Activated CD4-positive, alpha-beta T cell treated with anti-CD3 and anti-CD28 coated beads, Interleukin-2, Interleukin-4, amounts not matched to agents 100 ng/mL and 50 ng/mL, durations not matched to agents 16 hours and 8 hours (primary cell): Measurements from ENCODE around the gene PIEZO2.
"Not testable (repeated sequence)": the region's sequence is repeated elsewhere in the genome, so short reads cannot be mapped to it uniquely, and the experiment has no call there.

ENCODE experiments used
- DNase-seq: peaks from one replicate; pipeline ENCODE4 v3.0.0-alpha.2; 2020; ENCODE audit warnings: low spot score

The PIEZO2 gene

DNA sequence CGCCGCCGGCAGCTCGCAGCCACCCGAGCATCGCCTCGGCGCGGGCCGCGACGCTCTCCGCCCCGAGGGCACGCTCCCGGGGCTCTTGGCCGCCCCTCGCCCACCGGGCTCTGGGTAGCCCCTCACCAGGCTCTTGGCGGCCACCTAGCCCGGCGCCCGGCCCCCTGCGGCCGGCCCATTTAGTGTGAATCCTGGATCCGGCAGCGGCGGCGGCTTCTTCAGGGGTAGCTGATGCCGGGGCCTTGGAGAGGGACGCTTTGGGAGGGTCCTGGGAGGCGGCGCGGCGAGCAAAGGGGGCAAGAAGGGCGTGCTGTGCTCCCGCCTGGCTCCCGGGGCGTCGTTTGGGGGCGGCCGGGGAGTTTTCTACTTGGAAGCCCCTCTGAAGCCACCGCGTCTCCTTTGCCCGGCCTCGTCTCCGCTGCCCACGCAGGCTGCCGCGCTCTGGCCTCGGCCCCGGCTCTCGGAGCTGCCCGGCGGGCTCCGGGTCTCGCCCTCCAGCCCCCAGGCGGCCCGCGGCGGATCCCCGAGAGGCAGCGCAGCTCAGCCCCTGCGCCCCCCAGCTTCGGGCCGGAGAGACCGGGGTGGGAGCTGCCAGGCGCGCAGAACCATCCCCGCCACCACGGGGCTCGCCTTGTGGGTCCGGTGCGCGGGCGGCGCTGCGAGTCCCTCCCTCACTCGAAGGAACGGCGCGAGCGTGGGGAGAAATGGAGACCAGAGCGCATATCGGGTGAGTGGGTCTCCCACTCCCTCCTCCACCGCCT is 509 bp downstream of the PIEZO2 start:
- DNase-seq: no peak

DNA sequence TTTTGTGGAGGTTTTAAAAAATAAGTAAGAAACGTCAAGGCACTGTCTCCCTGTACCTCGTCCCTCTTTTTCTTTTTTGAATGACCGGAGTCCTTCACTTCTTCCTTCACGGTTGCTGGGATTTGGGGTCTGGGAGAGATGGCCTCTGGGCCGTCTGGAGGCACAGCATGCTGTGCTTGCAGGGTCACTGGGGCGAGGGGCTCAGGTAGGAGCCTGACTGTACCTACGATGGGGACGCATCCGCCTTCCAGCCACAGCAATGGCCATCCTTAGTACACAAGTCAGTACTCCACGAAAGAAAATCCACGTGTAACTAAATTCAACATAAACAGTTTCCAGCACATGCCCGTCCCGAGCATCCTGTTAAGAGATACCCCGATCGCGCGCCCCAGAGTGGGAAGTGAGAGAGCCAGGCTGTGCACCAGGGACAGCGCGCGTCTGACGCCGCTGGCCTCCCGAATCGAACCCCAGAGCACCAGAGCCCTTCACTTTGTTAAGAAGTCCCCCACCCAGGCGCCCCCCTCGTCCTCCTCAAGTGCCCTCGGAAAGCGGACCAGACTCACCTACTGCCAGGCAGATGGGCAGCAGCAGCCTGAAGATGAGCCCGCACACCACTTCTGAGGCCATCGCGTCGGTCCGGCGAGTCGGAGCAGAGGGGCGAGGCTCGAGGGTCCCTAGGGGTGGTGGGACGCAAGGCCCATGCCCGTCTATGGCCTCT is 1.2 kb downstream of the PIEZO2 start:
- no peak for DNase-seq

DNA sequence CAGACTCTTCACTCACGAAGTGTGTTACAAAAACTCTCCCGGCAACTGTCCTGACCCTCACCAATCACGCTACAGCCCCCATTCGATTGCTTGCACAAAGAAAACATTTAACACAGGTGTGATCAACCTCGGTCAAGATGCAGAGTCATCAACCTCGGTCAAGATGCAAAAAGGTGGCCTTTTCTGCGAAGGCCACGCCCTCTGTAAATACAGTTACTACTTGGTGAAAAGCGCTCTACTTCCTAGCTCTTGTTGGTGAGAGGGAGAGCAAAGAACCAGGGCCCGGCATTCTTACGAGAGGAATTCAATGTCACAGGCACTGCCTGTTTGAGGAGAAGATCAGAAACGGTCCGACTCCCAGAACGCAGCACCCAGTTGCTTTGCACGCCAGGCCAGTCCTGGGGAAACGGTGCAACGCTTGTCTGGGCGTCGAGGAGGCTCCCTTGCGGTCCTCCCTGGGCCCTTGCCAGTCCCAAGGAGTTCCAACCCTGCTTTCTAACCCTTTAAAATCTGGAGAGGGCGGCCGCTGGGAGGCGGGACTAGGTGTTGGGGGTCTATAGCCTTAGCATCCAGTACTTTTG is 1.9 kb downstream of the PIEZO2 start:
- DNase-seq: no peak

DNA sequence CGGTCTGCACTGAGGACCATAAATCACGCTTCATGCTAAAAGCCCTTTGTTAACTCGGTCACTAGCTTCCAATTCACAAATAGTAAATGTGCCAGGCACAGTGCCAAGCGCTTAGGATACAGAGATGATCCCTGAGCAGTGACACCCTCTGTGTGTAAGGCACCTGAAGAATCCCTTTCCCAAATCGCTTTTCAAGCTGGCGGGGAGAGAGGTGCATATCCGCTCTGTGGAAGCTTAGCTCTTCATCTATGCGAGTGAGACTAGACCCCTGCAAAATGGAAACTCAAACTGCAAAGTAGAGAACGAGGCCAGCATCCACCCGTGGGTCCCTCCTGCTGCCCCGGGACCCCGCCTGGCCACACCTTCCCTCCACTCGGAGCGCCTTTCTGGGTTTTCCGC is 2.4 kb downstream of the PIEZO2 start:
- DNase-seq: no peak

DNA sequence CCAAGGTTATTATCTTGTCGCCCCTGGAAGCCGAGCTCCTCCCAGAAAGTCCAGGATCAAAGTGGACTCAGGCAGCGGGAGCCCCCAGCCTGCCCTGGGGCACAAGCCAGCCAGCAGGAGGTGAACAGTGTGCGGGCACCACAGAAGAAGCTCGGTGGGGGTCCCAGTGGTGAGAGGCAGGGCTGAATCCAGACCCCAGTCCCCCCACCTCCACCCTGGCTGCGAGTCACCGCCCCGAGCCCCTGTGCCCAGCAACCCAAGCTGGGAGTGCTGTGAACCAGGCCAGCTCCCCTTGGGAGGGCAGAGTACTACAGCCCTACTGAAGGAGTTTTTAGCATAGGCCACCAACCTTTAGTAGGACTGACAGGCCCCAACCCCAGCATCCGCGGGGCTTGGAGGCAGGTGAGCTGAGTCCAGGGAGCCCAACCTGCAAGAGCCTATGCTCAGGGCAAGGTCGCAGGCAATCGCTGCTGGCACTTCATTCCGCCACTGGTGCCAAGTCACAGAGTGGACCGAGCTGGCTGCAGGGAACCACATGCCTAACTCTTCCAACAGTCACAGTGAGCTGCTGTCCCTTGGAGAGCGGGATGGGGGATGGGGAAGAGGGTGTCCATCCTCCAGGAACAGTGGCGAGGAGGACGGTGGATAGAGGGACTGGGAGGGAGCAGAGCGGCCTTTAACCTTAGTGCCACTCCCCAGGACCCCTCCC is 3.0 kb downstream of the PIEZO2 start:
- DNase-seq: no peak

DNA sequence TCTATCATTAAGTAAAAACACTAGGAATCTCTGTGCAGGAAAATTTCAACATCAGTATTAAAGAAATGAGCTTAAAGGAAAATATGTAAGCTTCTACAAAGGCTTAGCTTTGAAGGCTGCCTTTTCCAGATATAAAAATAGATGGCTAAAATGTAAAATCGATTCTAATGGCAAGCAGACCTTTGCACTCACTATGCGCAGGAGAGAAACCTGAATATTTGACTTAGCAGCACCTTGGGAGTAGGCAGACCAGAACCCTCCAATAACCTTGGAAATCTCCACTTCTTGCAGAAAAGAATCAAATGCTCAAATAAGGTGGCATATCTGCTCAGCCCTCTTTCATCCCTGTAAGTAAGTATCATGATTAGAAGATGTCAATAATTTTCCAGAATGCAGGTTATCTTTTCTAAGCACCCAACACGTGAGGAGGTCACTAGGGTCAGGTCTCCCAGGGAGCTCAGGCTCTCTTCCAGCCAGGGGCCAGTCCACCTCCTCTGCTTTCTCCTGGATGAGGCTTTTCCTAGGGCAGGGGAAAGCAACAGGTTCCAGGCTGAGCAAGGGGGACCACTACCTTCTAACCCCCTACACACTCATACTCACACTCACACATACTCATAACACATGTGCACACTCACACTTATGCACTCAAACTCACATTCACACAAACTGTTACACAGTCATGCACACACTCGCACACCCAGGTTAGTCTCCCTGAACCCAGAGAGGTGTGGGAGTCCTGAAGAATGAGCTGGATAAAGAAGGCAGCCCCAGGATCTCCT is 3.8 kb downstream of the PIEZO2 start:
- DNase-seq: no peak

DNA sequence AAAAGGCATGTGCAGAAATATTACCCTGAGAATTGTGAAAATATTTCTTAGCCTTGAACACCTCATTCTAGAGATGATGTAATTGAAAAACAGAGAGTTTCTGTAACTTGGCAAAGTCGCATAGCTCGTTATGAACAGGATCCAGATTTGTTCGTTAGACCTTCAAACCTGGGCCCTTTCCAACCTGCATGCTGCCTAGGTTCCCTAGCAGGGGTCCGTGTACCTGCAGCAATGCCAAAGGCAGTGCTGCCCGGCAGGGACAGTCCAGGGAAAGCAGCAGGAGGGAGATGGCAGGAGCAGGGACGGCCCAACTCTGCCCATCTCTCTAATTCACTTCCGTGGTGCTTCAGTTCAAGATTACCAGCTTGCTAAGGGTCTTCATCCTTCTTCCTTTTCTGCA is 12.0 kb downstream of the PIEZO2 start:
- no peak for DNase-seq

DNA sequence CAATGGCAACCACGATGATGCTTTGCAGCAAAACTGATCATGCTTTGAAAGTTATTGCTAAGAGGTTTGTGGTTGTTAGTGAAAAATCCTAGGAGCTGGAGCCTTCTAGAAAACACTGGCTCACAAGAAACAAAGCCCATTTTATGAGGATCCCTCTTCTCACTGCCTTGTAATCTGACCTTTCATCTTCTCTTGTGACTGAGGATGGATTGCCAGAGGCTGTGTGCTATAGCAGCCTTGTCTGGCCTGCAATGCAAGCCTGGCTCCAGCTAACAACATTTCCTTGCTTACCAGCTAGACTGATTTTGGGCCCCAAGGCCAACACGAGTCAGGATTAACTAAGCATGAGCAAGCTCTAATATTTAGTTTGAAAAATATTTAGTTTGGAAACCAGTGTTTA is 13.1 kb downstream of the PIEZO2 start:
- no peak for DNase-seq

DNA sequence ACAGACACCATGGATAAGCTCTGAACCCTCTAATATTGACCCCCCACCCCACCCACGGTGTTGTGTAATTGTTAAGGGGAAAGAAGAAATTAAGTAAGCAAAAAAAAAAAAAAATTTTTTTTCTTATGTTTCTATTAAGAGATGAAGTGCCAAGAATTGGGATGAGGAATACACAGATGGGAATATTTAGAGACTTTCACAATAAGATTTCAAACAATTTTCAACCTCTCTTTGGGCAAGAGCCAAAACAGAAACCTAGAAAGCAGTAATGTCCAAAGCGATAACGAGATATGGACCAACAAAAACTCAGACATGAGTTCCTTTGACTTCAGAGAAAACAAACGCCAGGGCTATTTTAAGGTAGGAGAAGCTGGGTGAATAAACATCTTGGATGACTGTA is 14.4 kb downstream of the PIEZO2 start:
- DNase-seq: no peak

DNA sequence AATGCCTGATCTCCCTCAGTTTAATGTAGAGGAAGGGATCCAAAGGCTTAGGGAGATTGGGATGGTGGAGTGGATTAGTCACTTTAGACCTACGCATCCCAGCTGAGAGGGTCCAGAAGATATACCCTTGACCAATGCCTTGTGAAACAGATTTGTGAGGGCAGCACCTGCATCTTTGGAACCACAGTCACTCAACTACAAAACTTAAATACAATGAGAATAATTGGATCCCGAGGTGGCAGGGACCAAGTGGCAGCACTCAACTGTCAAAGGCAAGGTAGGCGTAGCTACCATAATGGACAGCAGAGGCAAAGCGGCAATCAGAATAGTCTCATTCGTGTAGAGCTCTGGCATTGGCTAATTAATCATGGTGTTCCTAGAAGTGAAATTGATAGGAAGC is 20.3 kb downstream of the PIEZO2 start:
- DNase-seq: not testable (repeated sequence)

DNA sequence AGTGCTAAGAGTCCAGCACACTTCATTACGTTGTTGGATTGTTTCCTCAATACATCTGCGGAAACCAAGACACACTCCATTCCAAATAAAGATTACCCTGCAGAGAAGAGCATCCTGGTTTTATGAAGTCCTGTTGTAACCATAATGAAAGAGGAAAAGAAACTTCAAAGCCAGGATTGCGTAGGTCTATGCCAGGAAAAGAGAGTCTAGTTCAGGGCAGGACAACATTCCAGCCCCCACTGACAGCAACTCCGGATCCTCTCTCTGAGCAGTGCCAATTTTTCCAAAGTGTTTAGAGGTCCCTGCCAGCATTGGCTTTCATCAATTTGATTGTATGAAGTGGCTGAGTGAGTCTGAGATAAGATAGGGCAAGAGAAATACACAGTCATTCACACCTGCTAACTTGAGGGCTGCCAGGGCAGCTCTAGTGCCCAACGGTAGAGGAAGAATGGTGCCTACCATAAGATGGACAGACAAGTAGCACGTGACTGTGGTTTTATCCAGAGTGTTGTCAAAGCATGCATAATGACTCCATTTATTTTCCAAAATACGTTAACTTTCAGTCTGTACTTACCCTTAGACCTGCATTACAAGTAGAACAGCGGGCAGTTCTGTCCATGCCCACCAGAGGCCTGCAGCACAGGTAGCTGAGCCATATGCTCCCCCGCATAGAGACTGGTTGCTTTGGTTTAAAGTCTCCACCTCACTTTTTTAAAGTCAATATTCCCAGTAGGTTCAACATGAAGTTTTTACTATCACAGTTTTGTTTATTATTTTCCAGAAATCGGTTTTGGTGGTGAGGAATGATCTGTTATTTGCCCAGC is 23.7 kb downstream of the PIEZO2 start:
- no peak for DNase-seq

DNA sequence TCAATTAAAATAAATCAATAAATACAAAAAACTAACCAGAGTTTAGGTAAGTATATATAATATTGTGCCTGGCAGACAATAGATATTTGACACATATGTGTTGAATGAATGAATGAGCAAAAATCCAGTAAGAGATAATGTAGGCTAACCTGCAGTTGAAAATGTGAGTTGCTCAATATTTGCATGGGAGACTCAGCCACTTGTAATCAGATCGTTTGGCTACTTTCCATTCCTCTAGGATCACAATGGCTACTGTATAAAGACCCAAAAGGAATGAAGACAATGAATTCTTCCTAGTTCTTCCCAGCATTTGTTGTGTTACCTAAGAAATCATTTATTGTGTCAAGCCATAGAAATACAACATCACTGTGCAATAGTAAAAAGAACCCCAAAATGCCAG is 25.3 kb downstream of the PIEZO2 start:
- no peak for DNase-seq

DNA sequence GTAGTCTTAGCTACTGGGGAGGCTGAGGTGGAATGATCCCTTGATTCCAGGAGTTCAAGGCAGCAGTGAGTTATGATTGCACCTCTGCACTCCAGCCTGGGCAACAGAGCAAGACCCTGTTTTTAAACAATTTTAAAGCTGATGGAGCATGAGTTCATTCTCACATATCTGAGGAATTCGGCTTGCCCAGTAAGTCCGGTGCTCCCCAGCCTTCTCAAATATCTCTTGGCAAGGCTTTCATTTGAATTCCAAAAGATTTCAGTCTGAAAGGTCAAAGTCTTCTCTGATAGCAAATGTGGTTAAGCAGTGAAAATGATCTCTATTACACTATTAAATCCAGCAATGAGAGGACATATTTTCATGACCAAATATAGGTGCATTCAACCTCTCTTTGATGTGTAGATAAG is 27.9 kb downstream of the PIEZO2 start:
- DNase-seq: no peak

DNA sequence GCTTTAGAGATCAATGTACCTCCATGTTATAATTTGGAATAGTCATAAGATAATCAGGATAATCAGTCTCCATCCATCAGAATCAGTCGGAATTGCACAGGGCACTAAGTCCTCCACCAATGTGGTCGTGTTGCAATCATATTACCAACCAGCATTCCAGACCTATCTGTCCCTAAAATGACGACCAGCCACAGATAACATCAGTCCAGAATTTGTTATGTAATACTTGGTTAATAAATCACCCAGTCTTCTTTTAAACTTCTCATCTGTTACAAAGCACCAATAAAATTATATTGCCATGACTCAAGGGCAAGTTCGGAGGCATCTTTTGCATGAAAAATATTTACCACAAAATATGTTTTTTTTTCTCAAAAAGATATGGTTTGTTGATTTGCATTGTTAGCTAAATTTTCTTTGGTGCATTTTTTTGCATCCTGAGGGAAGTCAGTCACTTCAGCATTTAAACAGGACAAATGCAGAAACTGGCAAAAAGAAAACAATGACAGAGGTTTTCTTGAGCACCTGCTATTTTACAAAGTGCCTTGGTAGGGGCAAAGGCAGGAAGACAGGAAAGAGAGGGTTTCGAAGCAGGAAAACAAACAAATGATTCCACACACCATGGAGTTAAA is 29.3 kb downstream of the PIEZO2 start:
- DNase-seq: no peak

DNA sequence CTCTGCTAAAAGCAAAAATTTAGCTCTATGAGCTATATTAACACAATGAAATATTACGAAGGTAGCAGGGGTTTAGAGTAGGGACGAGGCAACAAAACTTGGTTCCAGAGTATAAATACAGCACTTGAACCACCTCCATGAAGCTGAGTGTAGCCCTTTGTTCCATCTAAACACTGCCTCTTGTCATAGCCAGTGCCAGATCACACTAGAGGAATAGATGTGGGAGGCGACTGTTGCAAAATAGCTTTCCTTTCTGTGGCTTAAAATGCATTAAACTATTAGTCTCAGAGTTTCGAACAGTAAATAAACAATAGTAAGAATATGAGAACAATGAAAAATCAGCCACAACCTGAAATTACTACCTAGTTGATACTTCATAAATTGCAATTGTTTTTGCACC is 29.8 kb downstream of the PIEZO2 start:
- DNase-seq: no peak

DNA sequence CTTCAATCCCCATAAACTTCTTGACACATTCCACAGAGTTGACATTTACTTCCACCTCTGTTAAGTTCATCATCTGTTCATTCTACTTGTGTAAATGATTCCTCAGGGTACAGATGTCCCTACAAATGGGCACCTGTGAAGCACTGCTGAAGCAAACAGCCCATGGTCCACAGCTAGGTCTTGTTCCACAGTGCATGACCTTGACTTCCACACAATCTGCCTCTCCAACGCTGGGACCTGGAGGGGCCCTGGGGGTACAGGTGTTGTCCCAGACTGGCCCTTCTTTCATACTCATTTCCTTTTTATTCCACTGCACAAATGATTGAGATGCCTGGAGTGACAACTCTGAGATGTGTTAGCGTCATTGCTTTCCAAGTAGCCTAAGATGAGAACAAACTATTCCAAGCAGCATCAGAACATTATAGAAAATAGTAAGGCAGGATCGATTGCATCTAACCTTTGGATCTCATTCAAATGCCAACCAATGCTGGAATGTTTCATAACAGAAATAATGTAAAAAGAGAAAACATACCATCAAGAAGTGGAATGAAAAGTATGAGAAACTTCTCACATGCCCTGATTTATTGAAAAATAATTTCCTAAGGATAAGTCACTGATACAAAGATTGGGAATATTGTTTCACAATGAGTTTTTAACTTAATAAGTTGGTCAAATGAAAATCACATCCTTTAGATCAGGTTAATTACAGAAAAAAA is 31.2 kb downstream of the PIEZO2 start:
- DNase-seq: no peak

DNA sequence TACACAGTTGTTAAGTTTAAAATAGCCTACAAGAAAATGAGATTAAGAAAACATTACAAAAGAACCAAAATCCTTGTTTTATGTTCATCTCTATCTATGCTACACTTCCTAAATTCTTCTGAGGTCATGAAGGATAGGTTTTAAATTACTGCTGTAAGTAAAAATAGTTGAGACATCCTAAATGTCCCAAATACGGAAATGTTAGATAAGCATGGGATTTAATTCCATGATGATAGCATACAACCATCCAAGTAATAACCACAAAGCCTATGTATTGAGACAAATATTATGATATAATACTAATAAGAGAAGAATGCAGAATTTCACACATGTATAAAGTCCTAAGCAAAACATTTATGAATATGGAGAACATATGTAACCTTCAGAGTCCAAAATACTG is 34.1 kb downstream of the PIEZO2 start:
- DNase-seq: no peak

DNA sequence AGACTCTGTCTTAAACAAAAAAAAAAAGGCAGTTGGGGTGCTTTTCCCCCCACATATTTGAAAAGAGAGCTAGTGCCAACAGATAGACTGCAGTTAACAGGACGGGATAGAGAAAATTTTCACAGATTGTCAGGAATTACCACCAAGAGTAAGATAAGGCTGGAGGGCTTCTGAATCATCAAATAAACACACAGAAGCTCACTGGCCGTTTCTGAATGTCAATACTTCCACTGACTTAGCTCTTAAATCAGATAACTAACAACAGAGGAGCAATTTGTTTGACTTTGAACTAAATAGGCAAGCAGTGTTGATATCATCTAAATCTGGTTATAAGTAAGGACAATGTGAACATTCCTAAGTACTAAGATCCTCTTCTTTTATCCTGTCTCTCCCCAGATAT is 34.7 kb downstream of the PIEZO2 start:
- DNase-seq: no peak

DNA sequence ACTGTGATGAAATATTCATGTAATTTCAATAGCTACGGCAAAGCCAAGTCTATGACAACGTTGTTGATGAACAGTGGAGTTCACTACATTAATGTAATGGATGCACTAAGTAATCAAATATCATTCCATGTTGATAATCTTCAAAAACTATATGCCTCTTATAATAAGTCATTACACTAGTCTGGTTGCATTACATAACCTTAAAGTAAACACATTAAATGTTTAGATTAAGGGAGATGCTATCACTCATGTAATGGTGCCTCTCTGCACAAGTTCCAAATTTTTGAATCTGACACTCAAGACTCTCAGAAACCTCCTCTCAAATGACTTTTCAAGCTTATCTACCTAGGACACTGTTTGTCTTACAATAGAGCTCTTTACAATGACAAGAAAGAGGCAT is 35.4 kb downstream of the PIEZO2 start:
- no peak for DNase-seq

DNA sequence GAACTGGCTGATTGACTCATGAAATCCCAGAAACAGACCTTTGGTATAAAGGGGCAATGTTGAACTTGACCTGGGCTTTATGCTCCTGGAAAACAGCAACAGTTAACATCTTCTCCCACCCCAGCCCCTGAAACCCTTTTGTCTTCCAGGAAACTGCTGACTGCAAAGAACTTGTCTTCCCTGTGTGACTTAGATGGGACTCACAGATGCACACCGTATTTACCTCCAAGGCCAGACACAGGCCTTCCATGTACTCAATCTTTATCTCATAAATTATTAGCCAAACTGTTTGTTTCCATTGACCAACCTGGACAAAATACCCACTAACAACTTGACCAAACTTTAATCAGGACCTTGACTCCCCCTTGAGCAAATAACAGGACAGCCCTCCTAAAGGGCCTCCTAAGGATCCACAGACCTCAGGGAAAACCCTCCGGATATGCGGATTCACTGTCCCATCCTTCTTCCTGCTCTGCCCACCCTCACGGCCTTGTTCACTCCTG is 36.3 kb downstream of the PIEZO2 start:
- DNase-seq: no peak
